GM18868 (cell line): ENCODE data around the gene PBX1.
"Not testable (repeated sequence)": the region's sequence is repeated elsewhere in the genome, so short reads cannot be mapped to it uniquely, and the experiment has no call there.

Experiments used
- ATAC-seq: cut with Tn5 transposase; IDR thresholded peaks from one replicate; pipeline ENCODE4 v1.9.1; 2021; ENCODE audit warnings: mild to moderate bottlenecking, moderate library complexity; ENCODE audit not compliant: unreplicated experiment

The PBX1 gene

DNA sequence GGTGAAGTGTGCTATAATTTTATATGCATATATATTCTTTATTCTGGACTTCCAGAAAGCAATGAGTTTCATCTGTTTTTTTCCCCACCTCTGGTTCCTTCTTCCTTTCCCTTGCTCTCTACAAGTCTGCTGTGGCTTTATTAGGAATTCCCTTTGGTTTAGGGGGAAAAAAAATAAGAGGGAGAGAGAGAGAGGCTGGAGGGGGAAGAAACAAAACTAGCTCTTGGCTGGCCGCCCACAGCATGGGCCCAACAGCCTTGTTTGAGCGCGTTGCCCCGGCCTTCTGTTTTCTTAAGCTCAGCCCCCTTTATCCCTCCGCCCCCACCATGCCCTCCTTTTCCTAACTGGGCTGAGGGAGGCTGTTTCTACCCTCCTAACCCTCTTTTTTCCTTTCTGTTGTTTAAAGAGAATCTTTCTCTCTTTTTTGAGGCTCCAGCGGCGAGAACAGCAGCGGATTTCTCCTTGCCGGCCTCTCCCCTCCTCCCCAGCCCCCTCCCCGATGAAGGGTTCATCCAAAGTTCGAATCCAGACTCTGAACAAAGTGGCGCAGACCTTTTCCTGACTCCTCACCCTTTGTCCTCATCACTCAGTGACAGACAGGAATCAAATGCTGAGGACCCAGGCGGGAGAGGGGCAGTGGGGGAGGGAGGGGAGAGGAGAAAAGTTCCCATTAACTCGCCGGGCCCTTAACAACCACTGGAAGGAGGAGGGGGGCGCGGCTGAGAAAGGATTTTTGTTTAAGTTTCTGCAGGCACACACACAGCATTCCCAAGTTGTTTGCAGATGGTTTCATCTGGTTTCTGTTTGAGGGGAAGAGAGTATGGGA lies 29.7 kb downstream of the PBX1 start:
- ATAC-seq: no peak

DNA sequence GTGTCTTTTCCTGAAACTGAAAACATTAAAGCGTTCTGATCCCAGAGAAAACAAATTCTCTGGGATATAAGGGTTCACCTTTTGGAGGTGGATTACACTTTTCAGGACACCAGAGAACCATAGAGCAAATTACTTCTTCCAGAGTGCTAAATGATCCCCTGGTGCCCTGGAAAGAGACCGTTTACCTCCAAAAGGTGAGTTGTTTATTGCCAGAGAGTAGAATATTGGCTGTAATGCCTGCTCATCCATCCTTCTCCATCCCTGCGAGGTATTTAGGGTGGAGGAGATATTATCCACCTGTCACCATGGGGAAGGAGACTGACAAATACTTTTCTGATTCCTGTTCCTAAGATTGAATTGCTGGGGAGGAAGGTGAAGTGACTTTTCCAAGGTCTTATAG lies 30.4 kb downstream of the PBX1 start:
- ATAC-seq: no peak

DNA sequence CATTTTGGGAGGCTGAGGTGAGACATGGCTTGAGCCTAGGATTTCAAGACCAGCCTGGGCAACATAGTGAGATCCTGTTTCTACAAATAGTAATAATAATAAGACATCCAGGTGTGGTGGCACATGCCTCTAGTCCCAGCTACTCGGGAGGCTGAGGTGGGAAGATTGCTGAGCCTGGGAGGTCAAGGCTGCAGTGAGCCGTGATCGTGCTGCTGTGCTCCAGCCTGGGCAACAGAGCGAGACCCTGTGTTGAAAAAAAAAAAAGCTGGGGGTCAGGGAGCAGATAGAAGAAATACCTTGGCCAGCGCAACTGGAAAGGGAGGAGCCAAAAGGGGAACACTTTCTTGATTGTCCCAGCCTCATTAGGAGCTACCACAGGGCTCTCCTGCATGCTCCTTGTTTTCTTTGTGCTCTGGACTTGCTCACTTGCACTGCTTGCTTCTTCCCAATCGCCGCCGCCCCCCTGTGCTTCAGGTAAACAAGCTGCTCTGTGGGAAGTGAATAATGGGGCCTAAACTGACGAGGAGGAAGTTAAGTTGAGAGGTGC lies 31.1 kb downstream of the PBX1 start:
- ATAC-seq: no peak

DNA sequence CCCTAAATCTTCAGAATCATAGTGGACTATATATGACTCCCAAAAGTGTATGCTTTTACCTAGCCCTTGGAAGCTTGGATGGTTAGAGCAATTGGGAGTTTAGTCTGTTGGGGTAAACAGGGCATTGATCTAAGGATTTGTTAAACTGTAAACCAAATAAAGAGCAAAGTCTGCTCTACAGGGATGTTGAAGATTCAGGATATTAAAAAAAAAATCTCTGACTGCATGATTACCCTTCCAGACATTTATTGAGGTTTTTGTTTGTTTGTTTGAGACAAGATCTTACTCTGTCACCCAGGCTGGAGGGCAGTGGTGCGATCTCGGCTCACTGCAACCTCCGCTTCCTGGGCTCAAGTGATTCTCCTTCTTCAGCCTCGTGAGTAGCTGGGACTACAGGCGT lies 31.6 kb downstream of the PBX1 start:
- no peak for ATAC-seq

DNA sequence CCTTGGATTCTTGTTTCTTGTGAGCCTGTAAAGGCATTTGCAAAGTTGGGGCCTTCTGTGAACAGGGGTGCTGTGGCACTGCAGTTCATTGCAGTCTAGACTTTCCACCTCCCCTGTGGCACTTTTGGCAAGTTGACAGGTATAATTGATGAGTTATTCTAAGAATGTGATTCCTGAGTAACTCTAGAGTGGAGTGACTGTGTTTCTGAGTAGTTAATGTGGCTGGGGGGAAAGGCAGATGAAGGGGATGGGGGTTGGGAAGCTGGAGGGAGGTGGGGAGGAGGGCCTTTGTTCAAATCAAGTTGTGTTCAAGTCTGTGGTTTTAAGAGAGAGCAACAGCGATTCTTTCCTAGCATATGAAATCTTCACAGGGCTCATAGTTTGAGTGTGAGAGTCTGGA lies 32.9 kb downstream of the PBX1 start:
- ATAC-seq: no peak

DNA sequence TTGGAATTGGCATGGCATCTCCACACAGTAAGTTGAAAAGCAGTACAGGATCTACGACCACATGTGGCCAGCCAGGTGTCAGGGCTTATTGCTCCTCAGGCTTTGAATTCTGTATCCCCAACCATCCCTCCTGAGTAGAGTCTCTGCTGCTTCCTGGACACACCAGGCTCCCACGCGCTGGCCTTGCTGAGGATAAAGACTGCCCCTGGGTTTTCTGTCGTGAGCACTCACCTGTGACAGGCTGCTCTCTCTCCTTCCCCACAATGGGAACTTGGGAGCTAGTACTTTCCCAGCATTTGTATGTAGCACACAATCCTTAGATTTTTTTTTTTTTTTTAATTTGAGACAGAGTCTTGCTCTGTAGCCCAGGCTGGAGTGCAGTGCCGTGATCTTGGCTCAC lies 33.6 kb downstream of the PBX1 start:
- no peak for ATAC-seq

DNA sequence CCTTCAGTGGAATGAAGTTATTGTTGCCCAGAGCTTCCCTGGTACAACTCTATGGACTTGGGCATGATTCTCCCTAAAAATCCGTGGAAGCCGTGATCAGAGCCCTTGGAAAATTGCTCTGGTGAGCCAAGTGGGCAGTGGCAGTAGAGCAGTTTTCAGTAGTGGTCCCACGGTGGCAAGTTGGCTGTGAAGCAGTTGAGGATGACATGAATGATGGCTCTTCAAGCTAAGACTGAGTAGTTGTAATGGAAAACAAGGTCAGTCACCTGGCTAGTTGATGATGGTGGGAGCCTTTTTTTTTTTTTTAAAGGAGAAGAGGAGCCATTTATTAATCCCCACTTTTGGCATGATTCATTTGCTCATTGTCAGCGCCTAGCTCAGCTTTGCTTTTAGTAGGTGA lies 36.2 kb downstream of the PBX1 start:
- ATAC-seq: no peak

DNA sequence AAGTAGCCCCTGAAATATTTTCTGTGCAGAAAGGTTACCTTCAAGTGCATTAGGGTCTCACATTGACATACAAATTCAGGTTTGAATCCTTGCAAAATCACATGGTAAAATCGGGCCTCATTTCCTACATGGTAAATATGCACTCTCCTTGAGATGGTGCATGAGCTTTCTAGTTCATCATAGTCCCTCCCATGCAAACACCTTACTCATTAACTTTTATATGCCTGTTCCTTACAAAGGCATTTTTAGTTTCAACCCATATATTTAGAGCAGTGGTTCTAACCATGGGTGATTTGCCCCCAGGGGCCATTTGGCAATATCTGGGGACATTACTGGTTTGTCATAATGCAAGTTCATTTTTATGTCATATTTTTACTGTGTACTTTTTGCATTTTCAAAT lies 37.2 kb downstream of the PBX1 start:
- no peak for ATAC-seq

DNA sequence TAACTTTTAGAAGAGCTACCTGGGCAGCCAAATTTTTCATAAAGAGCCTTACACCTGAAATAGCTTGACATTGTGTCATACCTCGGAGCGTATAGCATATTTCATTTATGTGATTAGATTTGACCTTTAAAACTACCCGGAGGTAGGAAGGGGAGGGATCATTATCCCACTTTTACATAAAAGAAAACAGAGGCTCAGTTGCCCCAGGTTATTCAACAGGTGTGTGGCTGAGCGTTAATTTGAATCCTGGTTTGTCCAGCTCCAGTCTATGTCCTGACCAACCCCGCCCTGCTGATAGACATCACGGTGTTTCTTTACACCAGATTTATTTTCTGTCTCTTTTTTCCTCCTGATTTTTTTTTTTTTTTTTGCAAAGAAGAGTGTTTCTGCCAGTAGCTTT lies 39.7 kb downstream of the PBX1 start:
- no peak for ATAC-seq

DNA sequence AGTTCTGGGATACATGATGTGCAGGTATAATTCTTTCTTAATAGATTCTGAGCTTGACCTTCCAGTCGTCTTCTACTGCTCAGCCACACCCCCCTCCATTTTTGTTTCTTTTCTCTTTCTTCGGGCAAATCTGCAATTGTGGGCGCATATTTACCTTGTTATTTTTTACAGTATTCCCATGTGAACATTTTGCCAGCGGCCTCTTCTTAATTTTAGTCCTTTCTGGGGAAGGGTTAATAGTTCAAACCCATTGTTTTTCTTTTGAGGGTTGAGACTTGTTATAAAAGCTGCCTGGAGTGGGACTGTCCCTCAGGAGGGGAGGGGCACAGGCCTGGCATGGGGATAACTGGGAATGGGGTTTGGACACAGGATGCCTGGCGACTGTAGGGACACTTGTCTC lies 40.3 kb downstream of the PBX1 start:
- ATAC-seq: no peak

DNA sequence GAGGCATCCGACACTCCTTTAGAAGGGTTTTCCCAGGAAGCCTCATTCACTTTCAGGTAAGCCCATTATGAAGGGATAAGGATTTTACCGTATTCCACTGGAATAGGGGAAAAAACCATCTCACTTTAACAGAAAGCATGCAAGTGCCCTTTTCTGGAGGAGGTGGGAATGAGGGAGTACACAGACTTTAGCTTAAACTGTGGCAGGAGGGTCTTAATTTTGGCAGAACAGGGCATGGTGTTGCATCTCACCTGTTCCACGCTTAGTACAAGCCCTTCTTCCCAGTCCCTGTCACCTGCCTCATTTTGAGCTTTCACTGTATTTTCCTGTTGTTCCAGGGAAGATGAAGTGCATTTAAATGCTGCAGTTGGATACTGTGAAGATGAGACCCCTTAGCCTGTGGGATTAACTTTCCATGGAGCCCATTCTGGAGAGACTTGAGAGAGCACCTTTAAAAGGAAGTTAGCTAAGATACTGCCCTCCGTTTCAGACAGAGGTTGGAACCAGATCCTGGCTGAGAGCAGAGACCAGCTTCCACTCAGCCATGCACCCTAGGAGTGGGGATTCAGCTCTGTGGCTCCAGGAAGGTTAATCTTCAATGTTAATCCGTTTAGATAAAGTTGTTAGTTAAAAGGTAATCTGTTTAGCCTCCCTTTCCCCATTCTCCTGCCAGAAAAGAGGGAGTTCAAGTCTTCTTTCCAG lies 42.6 kb downstream of the PBX1 start:
- no peak for ATAC-seq

DNA sequence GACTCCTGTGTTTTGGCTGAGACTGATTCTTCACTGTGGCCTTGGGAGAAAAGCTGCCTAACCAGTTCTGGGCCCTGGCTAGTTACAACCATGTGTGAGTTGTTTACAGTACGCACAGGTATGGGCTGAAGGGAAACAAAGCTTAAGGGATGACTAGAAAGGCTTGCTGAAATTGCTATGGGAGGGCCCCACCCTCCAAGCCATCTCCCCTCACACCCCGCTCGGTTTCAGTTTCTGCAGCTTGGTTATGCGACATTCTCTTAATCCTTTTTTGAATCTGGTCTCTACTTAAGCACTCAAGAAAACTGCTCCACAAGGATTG lies 43.1 kb downstream of the PBX1 start:
- no peak for ATAC-seq

DNA sequence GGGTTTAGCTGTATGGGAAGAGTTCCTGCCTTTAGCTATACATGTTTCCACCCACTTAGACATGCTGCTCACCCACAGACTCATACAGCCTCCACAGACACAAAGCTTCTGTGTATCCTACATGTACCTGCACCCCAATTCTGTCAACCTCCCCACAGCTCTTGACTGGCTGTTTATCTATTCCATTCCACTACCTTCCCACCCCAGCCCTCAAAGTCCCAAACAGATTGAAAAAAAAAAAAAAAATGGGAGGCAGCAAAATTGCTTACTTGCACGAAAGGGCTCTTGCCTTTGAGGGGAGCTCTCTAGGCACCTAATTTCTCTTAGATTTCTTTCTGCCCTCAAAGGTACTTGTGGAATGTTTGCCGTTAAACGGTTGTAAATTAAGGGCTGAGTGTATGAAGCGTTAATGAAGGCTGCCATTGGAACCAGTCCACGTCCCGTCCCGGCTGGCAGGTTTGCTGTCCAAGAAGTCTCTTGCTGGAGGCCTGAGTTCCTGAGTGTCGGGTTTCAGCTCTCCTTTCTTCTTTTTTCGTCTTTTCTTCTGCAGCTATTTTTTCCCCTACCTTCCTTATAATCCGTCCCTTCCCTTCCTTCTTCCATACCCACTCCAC lies 43.6 kb downstream of the PBX1 start:
- no peak for ATAC-seq

DNA sequence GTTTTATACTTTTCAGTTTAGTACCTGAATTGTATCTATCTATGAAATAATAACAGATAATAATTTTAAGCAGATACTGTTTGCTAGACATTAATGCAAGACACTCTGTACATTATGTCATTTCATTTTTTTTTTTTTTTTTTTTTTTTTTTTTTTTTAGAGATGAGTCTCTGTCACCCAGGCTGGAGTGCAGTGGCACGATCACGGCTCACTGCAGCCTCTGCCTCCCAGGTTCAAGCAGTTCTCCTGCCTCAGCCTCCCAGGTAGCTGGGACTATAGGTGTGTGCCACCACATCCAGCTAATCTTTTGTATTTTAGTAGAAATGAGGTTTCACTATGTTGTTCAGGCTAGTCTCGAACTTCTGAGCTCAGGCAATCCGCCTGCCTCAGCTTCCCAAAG lies 44.8 kb downstream of the PBX1 start:
- ATAC-seq: not testable (repeated sequence)

DNA sequence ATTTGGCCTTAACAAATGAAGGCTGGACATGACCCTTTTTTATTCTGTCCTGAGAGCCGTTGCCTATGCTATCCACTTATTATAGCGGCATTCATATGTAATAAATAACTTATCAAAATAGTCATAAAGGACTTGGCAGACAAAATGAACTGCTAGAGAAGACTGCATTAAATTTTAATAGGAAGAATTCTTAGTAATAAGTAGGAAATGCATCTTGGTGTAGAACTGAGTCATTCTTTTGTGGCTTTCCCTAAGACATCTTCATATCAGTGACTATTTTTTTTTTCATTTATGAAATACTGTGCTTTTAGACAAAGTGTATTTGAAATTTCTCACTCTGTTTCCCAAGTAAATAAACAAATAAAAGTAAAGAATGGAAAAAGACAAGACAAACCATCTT lies 45.6 kb downstream of the PBX1 start:
- ATAC-seq: no peak

DNA sequence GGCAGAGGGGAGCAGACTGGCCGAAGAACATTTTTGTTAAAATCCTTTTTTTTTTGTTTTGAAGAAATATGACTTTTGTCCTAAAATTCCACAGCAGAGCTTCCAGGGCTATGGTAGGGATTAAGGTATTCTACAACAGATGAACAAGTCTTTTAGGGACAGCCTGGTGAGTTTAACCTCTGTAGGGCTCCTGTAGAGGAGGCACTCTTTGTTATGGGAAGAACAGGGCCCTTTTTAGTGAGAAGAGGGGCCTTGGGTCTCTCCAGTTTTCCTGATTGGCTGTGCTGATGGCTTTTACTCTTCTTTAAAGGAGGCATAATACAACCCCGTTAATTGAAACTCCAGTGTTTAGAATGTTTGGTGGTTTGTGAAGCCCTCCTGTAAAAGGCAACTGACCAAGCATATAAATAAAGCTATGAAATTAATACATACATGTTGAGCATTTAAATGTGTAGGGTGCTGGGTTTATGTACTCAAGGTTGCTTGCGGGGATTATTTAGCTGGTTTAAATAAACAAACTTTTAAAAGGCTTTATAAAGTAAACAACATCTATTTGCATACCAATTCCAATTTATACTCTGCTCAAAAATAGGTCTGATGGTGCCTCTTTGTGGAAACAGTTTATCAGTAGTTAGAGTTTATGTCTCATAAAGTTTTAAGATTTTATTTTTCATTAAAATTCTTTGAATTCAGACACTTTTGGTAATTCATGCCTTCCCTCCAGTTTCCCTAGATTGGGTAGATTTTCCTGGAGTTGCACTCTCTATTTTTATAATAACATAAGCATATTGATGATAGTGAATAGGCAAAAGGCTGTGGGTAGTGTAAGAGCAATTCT lies 46.5 kb downstream of the PBX1 start:
- ATAC-seq: no peak

DNA sequence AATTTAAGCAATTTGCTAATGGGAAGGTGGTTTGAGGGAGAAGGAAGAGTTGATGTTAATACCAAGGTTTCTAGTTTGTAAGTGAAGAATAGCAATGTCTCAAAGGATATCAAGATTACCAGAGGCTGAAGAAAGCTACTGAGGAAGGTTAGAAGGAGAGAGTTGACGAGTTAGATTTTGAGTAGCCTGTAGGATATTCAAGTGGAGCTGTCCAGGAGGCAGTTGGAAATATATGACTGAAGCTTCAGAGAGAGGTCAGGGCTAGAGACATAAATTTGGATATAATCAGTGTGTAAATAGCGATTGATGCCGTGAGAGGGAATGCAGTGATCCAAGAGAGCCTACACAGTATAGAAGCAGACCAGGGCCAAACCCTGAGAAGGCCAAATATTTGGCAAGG lies 48.4 kb downstream of the PBX1 start:
- ATAC-seq: no peak

DNA sequence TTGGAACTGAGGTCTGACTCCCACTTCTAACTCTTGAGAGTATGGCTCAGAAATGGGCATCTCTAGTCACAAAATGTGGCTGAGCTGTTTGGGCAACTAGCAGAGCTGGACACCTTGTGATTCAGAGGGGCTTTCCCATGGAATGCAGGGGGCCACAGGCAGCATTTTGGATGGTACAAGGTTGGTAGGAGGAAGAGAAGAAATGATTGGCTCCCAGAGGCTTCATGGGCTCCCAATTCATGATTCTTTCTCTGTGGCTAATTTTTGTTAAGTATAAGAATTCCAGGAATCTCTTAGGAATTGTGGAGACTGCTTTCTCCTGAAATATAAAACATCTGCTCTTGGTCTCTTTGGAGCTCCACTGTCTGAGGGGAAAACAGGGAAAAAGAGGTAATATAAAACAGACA lies 49.7 kb downstream of the PBX1 start:
- no peak for ATAC-seq

DNA sequence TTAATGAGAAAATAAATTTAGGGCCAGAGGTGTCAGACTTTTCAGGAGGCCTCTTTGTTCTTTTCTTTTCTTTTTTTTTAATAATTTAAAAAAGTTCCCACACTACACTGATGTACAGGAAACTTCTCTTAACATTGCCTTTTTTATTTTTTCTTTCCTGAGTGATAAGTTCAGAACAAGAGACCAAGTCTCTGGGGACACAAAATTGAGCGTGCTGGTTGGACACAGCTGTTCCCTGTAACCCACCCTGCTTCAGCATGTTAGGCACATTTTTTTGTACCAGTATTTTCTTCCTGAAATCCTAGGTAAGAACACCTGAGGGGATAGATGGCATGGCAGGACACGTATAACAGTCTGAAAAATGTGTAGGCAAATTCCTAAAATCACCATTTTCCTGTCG lies 50.1 kb downstream of the PBX1 start:
- ATAC-seq: no peak

DNA sequence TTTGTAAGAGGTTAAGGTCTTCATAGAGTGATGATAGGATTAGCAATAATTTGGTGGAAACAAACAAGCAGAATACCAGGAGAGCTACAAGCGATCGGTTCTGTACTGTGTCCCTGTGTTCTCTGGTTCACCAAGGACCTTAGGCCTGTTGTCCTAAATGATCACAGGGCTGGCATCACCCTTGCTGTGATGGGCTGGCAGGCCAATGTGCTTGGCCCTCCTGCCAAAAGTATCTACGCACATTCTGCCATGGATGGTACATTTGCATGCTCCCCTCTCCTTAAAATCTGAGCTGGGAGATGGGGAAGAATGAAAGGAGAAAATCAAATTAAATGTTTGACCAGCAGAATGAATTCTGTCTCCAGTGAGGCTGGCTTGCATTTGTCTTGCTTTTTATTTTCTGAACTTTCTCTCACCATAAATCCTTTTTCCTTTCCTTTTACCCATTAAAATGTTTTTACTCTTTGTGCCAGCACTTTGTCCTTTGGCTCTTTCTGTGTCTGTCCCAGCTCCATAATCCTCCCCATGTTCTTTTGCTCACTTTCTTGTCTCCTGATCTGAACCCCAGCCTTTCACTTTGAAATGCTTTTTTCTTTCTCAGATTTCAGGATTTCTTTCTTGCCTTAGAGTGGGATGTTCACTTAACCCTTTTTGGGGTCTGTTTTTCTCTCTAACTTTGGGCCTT lies 51.7 kb downstream of the PBX1 start:
- no peak for ATAC-seq
